H7 (cell line): Measurements from ENCODE around the gene NEU4. TPM values are rescaled to one million over a fixed set of nuclear protein-coding genes. Genes with fewer than 3 reads are reported as not detected.

Source experiments
- DNase-seq: peaks from one replicate; pipeline ENCODE4 v3.0.0; 2012
- H3K27me3 ChIP-seq: 2 replicates; pipeline ENCODE4 v1.6.0; 2011; ENCODE audit warnings: mild to moderate bottlenecking, low read length; ENCODE audit not compliant: control insufficient read depth, insufficient read depth
- H3K36me3 ChIP-seq: replicated peaks from 2 replicates; pipeline ENCODE4 v1.5.1; 2011; ENCODE audit warnings: low read length; ENCODE audit not compliant: control insufficient read depth, insufficient read depth
- H3K4me3 ChIP-seq: 2 replicates; pipeline ENCODE4 v1.5.1; 2011; ENCODE audit warnings: low read depth, mild to moderate bottlenecking, control low read depth, low read length, moderate library complexity; ENCODE audit not compliant: insufficient read depth
- total RNA-seq: library from RNA; depleted of rRNA; stranded (reverse); fragments of >200 nt; shearing (Covaris generic); gene quantifications from 2 replicates; pipeline ENCODE4 v1.2.3, GENCODE V29; 2014

The NEU4 gene
- total RNA-seq, 1 experiment from 2014 or later, result not detected

DNA sequence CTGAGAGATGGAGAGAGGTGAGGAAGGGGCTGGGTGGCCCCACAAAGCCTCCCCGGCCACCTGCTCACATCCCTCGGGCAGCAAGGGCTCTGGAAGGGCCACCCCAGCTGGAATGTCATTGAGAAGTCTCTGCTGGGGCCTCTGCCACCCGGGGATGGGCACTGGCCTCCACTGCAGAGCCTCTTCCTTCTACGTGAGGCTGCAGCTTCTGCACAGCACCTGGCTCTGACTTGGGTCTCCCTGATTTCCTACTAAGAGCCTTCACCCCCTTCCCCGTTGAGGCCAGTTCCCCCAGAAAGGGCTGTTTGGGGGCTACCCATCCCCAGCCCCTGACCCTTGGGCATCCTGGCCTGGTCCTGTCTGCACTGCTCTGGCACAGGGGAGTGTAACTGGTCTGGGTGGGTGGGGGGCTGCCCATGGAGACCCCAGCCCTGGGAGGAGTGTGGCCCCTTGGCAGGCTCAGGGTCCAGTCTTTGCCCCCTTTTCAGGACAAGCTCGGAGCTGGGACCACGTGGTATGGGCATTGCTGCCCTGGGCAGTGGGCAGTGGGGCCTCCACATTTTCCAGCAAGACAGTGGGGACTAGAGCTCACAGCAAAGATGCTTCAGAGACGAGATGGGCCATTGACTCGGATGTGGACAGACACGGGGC, 44.1 kb downstream of the NEU4 start:
- H3K27me3 ChIP-seq, result no peaks in the 10 kb centered on the region
- H3K4me3 ChIP-seq, result no peak overlapping the region
- no peaks in the 10 kb centered on the region for H3K36me3 ChIP-seq
- DNase-seq, result peak; percentile 56

DNA sequence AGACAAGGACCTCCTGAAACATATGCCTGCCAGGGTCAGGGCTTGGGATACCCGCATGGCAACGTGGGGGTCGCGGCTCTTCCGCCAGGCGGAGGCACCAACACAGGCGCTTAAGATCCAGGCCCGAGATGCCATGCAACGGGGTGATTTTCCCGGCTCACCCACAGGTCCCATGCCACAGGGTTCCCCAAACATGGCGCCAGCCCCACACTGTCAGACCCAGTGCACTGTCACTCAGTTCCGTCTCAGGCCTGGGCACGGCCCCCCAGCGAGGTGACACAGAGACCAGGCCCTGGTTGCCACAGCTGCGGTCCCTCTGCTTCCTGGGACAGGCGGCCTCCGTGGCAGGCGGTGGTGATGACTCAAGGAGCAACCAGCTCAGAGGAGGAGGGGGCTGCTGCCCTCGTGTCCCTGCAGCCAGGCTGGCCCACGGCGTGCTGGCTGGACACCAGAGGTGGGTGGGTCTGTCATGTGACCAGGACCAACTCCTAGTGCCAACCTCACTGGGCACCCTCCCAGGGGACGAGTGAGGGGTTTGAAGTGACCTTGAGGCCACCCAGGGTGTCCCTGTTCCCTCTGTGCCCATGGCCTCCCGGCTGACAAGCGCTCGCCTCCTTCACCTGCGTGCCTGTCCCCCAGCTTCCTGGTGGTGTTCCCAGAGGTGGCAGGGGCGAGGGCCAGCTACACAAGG, 44.8 kb downstream of the NEU4 start:
- H3K4me3 ChIP-seq, result no peak overlapping the region
- no peaks in the 10 kb centered on the region for H3K27me3 ChIP-seq
- DNase-seq, result peak; percentile 58
- H3K36me3 ChIP-seq, result no peaks in the 10 kb centered on the region

DNA sequence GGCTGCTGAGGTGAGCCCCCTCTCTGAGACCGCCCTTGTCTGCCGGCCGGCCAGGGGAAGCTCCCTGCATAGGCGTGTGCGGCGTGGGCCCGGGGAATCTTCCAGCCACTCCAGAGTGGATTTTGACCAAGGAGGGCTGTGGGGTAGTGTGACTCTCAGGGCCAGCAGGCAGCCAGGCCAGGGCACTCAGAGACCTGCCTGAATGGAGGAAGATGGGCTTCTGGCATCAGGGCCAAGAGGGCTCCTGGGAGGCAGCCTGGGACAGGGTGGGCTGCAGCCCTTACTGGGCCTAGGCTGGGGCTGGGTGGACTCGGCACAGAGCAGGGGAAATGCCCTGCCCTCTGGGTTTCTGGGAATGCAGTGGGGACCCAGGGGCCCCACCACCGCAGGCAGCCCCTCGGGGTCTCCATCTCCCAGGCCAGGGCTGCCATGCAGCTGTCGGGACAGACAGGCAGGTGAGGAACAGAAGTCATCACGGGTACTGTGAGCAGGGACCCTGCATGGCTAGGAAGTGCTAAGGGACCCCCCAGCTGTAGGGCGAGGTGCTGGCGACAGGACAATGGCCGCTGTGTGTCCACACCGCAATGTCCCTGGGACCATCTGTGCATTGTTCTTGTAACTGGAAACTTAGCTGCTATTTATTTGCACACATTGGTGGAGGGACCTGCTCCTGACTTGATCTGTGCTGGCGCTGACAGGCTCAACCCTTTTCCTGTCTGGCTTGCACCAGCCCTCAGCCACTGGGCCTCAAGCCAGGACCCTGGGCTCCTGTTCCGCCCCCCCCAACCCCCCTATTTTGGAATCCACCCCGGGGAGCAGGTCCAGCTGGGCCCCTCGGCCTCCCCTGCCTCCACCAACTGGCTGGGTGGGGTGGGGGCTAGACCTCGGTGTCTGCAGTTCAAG, 45.6 kb downstream of the NEU4 start:
- no peaks in the 10 kb centered on the region for H3K27me3 ChIP-seq
- no peak overlapping the region for H3K4me3 ChIP-seq
- peak; percentile 65 for DNase-seq
- no peaks in the 10 kb centered on the region for H3K36me3 ChIP-seq

DNA sequence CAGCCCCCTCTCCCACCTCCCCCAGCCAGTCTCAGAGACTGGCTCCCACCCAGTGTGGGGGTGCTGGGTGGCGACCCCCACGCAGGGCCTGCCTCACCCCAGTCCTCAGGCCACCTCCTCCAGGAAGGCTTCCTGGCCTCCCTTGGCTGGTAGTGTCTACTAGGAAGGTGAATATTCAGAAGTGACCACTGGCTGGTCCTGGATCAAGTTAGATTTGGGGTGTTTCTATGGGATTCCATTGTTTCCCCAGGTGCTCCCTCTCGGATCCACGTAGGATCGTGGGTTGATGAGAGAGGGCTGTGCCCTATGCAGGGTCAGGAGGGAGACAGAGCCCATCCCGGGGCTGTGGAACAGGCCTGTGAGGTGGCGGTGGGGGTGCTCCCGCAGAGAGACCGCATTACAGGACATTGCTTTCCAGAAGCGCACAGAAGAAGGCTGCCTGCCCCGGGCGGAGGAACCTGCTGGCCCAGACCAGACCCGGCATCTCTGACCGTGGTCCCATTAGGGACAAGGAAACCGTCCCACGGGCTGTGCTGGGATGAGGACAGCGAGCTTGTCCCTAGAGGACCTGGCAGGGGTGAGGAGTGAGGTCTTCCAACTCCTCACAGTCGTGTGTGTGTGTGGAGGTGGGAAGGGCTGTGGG, 46.4 kb downstream of the NEU4 start:
- peak; percentile 60 for DNase-seq
- H3K27me3 ChIP-seq, result no peaks in the 10 kb centered on the region
- no peak overlapping the region for H3K4me3 ChIP-seq
- H3K36me3 ChIP-seq, result no peaks in the 10 kb centered on the region

DNA sequence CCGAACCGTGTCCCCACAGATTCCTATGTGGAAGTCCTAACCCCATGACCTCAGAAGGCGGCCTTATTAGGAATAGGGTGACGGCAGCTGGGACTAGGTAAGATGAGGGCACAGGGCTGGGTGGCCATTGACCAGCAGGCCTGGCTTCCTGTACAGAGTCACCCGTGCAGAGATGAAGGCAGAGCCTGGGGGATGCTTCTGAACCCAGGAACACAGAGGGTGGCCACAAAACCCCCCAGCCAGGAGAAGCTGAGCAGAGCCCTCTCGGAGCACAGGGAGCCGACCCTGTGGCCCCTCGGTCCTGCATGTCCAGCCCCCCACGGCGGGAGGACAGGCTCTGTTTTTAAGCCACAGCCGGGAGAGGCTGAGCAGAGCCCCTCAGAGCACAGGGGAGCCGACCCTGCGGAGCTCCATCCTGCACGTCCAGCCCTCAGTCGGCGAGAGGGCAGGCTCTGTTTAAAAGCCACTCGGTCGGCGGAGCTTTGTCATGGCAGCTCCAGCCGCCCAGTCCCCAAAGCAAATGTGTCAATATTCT, 47.0 kb downstream of the NEU4 start:
- DNase-seq, result peak; percentile 59
- H3K27me3 ChIP-seq, result no peaks in the 10 kb centered on the region
- H3K36me3 ChIP-seq, result no peaks in the 10 kb centered on the region
- H3K4me3 ChIP-seq, result no peak overlapping the region

DNA sequence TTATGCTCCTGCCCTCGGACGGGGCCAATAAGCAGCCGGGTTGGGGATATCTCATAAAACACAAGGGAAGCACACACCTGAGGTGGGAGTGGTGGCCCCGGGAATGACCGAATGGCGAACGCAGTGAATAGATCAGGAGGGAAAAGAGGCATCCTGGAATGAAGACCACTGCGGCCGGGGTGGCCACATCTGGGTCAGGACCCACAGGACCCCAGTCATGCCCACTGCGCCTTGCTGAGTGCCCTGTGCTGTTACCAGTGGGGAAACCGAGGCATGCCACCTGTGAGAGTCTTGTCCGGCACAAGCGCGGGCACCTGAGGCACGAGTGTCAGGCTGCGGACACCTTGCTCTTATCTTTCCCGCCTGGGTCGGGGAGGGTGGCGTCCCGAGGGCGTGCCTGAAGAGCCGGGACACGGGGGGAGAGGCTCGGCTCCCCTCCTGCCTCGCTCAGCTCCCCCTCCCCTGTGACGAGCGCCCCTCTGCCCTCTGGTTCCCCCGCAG, 48.1 kb downstream of the NEU4 start:
- Histone ChIP-seq H3K27me3 (no peaks in the 10 kb centered on the region), H3K36me3 (no peaks in the 10 kb centered on the region), H3K4me3 (no peak overlapping the region)
- peak; percentile 65 for DNase-seq

DNA sequence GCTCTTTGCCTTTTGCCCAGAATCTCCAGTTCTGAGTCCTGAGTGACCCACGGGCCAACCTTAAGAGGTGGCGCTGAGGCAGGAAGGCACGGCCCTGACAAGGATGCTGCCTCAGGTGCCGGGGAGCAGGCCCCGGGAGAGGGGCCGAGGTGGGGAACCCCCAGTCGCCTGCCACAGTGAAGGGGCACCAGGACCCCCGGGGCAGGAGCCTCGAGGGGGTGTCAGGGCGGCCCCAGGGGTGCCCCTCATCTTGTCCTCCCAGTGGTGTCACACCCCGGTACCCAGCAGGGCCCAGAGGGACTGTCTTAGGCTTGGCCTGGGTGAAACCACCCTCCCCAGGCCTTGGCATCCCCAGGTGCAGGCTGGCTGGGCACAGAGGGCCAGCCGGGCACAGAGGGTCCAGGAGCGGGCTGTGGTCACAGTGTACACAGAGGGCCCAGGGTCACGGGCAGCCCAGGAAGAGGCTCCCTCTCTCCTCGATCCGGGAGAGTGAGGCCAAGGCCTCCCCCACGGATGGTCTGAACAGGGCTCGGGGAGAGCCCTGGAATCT, 48.7 kb downstream of the NEU4 start:
- H3K4me3 ChIP-seq, result no peak overlapping the region
- no peaks in the 10 kb centered on the region for H3K27me3 ChIP-seq
- peak; percentile 61 for DNase-seq
- H3K36me3 ChIP-seq, result no peaks in the 10 kb centered on the region

DNA sequence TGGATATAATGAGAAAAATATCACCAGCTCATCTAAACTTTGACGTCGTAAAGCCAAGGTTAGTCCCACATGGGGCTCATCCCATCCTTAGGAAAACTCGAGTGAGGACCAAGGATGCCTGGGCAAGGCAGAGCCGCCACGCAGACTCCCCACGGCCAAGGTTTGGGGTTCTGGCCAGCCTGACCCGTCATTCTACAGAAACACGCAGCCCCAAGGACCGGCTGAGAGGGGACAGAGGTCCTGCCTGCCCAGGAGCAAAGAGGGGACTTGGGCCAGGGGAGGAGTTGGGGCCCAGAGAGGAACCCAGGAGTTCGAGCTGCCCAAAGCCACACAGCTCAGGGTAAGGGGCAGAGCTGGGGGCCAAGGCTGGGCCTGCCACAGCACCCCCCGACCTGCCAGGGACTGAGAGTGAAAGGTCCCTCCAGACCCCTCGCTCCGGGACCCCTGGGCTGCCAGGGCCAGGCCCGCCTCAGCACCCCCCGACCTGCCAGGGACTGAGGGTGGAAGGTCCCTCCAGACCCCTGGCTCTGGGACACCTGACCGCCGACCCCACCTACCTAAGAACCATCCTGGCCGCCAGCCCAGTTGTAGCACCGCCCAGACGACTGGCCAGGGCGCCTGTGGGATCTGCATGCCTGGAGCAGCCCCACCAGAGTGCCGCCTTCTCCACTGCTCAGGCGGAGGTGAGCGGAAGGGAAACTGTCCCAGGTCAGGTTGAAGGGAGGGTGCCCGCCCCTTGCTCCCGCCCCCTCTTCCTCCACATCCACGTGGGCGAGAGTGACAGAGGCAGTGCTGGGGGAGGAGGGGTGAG, 49.4 kb downstream of the NEU4 start, which contains the start of gene PDCD1:
Gene PDCD1, minus strand, starts transcription at position 689 of the 811 bp plus-strand sequence. Its CDS starts 56 bp downstream, at position 633.
- no peak within 1 kb of the TSS for H3K4me3 ChIP-seq
- no peaks in the 10 kb centered on the region for H3K36me3 ChIP-seq
- DNase-seq, result peak; percentile 92
- H3K27me3 ChIP-seq, result no peaks in the 10 kb centered on the region

DNA sequence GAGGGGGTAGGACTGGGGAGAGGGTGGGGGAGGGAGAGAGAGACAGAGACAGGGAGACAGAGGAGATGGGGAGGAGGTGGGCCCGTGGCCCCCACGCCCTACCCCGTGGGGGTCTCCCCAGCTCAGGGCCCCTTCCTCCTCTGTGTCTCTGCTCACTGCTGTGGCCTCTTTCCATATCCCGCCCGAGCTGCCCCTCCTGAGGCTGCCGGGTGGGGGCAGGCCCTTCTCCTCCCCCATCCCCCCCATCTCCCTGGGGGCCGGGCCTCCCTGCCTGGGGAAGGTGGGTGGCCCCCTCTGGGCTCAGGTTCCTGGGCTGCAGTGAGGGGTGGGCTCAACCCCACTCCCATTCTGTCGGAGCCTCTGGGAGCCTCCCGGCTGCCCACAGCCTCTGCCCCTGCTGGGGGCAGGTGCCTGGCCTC, 50.0 kb downstream of the NEU4 start:
- Histone ChIP-seq H3K27me3 (no peaks in the 10 kb centered on the region), H3K36me3 (no peaks in the 10 kb centered on the region), H3K4me3 (no peak overlapping the region)
- DNase-seq, result peak; percentile 83

DNA sequence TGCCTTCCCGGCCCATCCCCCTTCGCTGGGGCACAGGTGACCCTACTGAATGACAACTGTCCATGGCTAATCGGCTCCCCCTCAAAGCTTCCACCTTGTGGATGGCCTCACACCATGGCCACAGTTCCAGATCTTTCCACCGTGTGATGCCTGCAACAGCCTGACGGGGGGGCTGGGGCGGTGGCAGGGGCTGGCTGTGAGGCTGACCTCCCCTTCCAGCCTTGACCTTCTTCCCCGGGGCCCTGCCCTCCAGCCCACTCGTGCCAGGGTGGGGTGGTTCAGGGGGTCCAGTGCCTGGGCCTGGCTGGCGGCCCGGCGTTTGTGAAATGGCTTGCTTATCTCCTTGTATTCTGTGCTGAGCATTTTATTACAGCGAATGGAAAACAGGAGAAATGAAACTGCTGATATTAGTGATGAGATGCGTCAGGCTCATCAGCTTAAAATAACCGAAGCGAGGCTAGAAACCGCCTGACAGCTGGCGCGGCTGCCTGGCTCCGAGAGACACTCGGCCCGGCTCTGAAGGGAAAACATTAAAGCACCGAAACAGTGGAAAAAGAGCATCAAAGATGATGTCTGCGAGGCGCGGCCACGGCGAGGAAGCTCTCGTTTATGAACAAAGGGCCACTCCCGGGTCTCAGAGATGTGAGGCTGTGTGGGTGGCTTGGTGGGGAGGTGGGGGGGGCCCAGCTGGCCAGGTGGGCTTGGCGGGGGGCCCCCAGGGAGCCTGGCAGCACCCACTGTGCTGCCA, 50.6 kb downstream of the NEU4 start:
- DNase-seq, result peak; percentile 89
- Histone ChIP-seq H3K4me3 (no peak overlapping the region), H3K27me3 (no peaks in the 10 kb centered on the region), H3K36me3 (no peaks in the 10 kb centered on the region)

DNA sequence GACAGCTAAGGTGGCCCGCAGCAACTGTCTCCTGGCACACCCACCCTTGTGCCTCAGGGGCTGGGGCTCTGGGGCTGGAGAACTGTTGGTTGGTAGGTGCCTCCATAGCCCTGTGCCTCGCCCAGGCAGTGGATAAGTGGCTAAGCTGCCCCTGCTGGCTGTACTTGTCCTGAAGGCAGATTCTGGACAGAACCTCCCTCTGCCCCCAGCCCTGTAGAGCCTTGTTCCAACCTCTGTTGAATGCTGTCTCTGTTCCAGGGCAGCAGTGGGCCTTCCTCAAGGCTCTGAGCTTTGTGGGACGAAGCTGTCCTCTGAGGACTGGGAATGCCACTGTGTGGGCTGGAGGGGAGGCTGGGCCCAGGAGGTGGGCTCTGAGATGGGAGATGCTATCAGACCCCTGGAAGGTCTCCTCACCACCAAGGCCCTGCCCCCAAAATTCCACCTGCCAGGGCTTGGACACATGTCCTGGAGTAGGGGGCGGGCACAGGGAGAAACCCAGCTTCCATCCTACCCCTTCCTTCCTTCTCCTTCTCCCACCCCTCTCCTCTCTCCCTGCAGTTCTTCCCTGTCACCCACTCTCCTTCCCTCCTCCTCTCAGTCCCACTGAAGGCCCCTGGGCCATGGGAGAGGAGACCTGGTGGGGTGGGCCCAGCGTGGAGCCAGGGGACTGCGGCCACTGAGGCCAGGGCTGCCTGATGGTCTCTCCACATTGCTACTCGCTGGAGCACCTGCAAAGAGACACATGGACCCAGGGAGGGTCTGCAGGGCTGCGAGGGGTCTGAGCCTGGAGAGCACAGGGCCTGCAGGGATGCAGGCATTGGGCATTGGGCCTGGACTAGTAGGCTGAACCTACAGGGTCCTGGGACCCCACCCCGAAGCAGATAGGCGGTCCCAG, 51.4 kb downstream of the NEU4 start:
- no peaks in the 10 kb centered on the region for H3K27me3 ChIP-seq

DNA sequence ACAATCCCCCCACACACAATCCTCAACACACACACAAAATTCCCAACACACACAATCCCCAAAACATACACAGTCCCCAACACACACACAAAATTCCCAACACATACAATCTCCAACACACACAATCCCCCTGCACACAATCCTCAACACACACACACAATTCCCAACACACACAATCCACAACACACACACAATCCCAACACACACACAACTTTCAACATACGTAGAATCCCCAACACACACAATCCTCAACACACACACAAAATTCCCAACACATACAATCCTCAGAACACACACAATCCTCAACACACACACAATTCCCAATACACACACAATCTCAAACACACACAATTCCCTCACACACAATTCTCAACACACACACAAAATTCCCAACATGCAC, 52.3 kb downstream of the NEU4 start:
- Histone ChIP-seq H3K27me3 (no peaks in the 10 kb centered on the region), H3K36me3 (no peaks in the 10 kb centered on the region), H3K4me3 (no peak overlapping the region)
- DNase-seq, result no peak

More for the DNA sequence above, 51.4 kb downstream of the NEU4 start:
- no peaks in the 10 kb centered on the region for H3K36me3 ChIP-seq
- DNase-seq, result peak; percentile 64
- no peak overlapping the region for H3K4me3 ChIP-seq
